ENCODE data around the gene RNF144A. TPM values are rescaled to one million over a fixed set of nuclear protein-coding genes. Genes with fewer than 3 reads are reported as not detected.

The RNF144A gene
- polyA plus RNA-seq, 1 of the 3 experiments (the other 2 are of a cell fraction): 15.6 TPM

GRCh38 chr2:7004636-7005035, 87.4 kb downstream of the RNF144A start (continued):
- no peak for TF ChIP-seq USF2 (IDR thresholded peaks at IDR 0.05; ENCODE audit: borderline replicate concordance, low read depth, low read length)
- no peak for TF ChIP-seq RFX5 (IDR thresholded peaks at IDR 0.05; ENCODE audit: low read length)
- TF ChIP-seq GABPA (IDR thresholded peaks at IDR 0.05; ENCODE audit: low read depth): no peak
- TF ChIP-seq TAF1 (IDR thresholded peaks at IDR 0.05; ENCODE audit: borderline replicate concordance, low read depth, low read length): no peak
- TF ChIP-seq RXRA (IDR thresholded peaks at IDR 0.05; ENCODE audit: borderline replicate concordance, low read depth): no peak
- no peak for TF ChIP-seq SIN3A (IDR thresholded peaks at IDR 0.05; ENCODE audit: borderline replicate concordance, low read depth, low read length)

- Histone ChIP-seq H3K27ac (ENCODE audit: low read depth in 2 of 2, low read length in 1 of 2) (peak overlapping the region; percentile 99), H4K20me1 (ENCODE audit: insufficient read depth) (no peaks in the 10 kb centered on the region), H3K27me3 (ENCODE audit: insufficient read depth) (no peaks in the 10 kb centered on the region), H3K9me2 (no peaks in the 10 kb centered on the region), H3K36me3 (replicated peaks in 1 of 2; ENCODE audit: control insufficient read depth in 1 of 2, insufficient read depth in 2 of 2, low read length in 1 of 2) (peaks cover 0 to 2% of the 10 kb centered on the region in 2 experiments), H3K9ac (no peak overlapping the region; the same call in 1 of the 2 replicates), H3F3A (replicated peaks; ENCODE audit: insufficient read depth) (peaks cover 31% of the 10 kb centered on the region), H2AFZ (ENCODE audit: low read depth) (no peak overlapping the region), H3K4me1 (ENCODE audit: control insufficient read depth in 1 of 2, insufficient read depth in 2 of 2, low read depth in 1 of 2, low read length in 1 of 2) (peaks cover 29 to 72% of the 10 kb centered on the region in 2 experiments), H3K4me3 (ENCODE audit: low read depth in 2 of 2, low read length in 1 of 2) (no peak overlapping the region), H3K4me2 (peak overlapping the region; percentile 41; the same call in 1 of the 2 replicates), H3K9me3 (no peaks in the 10 kb centered on the region), H3K79me2 (ENCODE audit: insufficient read depth) (no peaks in the 10 kb centered on the region)
- ChIA-PET POLR2A (interaction anchor here (0.9 to 2.0 kb wide), 8 partner anchors 9 to 1674 kb away, joined by 3 to 13 read pairs (median 4); partner anchors contain the start of gene ID2), CTCF (interaction anchor here (0.6 to 17.6 kb wide), 18 partner anchors 9 to 130 kb away, joined by 3 to 437 read pairs (median 5); partner anchors contain the start of genes RNF144A and RSAD2)
- no peak for DNase-seq
- TF ChIP-seq ELF1 (IDR thresholded peaks at IDR 0.05): no peak
- TF ChIP-seq NFIC (IDR thresholded peaks at IDR 0.05; ENCODE audit: borderline replicate concordance): no peak
- TF ChIP-seq GABPA (IDR thresholded peaks at IDR 0.05; ENCODE audit: low read depth): no peak
- TF ChIP-seq MXI1 (IDR thresholded peaks at IDR 0.05; ENCODE audit: low read depth, low read length): no peak
- TF ChIP-seq JUND (IDR thresholded peaks at IDR 0.05): no peak
- TF ChIP-seq SIN3A (IDR thresholded peaks at IDR 0.05; ENCODE audit: borderline replicate concordance, low read depth, low read length): no peak
- TF ChIP-seq EP300 (IDR thresholded peaks at IDR 0.05; ENCODE audit: borderline replicate concordance in 1 of 2, low read depth in 1 of 2, low read length in 1 of 2): no peak
- no peak for TF ChIP-seq CTCF (IDR thresholded peaks at IDR 0.05)
- TF ChIP-seq RAD21 (IDR thresholded peaks at IDR 0.05; ENCODE audit: low read length): no peak
- TF ChIP-seq EZH2phosphoT487 (IDR thresholded peaks at IDR 0.05; ENCODE audit: borderline replicate concordance, low read depth): no peak
- WGBS (ENCODE audit: low lambda C conversion rate): 71% methylated on average over 8 of the region's 9 CpGs
Observed at GRCh38 chr2:7007488-7007845, 90.3 kb downstream of the RNF144A start.
